Panc1 (cell line): ENCODE results near the gene MRPL40.

Experiments
- CTCF ChIP-seq: fragments of 450-650 bp; IDR thresholded peaks from 2 replicates; pipeline ENCODE4 v1.5.1; 2017; ENCODE audit warnings: mild to moderate bottlenecking
- REST ChIP-seq, 2 experiments: IDR thresholded peaks; 2 replicates each; pipeline ENCODE4 v1.6.1; 2011 to 2012; ENCODE audit warnings: low read depth in 2 of 2, control low read depth in 1 of 2, low read length in 1 of 2, mild to moderate bottlenecking in 1 of 2, moderate library complexity in 1 of 2; ENCODE audit not compliant: insufficient read depth in 1 of 2
- TCF7L2 ChIP-seq: IDR thresholded peaks from 2 replicates; pipeline ENCODE4 v1.6.1; 2011; ENCODE audit warnings: mild to moderate bottlenecking, low read depth, low read length, inconsistent platforms

GRCh38 chr22:19455033-19455432, 22.7 kb downstream of the MRPL40 start:
- TF ChIP-seq CTCF (no peak), REST (IDR thresholded peaks at IDR 0.05; ENCODE audit: insufficient read depth in 1 of 2, low read depth in 2 of 2, low read length in 1 of 2) (no peak), TCF7L2 (no peak)
